AG10803 (cell line): ENCODE measurements around the gene PRRC2A.

ENCODE experiments used
- DNase-seq: peaks from one replicate; pipeline ENCODE4 v3.0.0; 2010; ENCODE audit warnings: low read depth
- H3K4me3 ChIP-seq: 2 replicates; pipeline ENCODE4 v1.5.1; 2011; ENCODE audit warnings: mild to moderate bottlenecking, low read length, control low read depth
- CTCF ChIP-seq: conservative IDR thresholded peaks from 2 replicates; pipeline ENCODE4 v1.5.1; 2011; ENCODE audit warnings: mild to moderate bottlenecking, low read length, control low read depth, inconsistent platforms

The PRRC2A gene

GRCh38 chr6:31627690-31628287 is 7.3 kb downstream of the PRRC2A start:
- H3K4me3 ChIP-seq: no peak overlapping the region
- no peak for TF ChIP-seq CTCF
- no peak for DNase-seq

DNA sequence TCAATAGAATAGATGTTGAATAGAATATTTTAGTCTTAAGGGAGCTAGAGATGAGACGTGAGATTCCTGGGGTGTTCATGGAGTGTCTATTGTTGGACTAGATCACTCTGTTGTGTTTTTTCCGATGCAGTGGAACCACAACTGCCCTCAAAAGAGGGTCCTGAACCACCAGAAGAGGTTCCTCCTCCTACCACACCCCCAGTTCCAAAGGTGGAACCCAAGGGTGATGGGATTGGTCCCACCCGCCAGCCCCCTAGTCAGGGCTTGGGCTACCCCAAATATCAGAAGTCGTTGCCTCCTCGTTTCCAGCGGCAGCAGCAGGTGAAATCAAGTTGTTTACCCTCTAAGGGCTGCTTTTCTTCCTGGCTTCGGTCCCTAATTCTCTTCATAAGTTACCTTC is 8.5 kb downstream of the PRRC2A start:
- no peak overlapping the region for H3K4me3 ChIP-seq
- no peak for DNase-seq
- no peak for TF ChIP-seq CTCF

DNA sequence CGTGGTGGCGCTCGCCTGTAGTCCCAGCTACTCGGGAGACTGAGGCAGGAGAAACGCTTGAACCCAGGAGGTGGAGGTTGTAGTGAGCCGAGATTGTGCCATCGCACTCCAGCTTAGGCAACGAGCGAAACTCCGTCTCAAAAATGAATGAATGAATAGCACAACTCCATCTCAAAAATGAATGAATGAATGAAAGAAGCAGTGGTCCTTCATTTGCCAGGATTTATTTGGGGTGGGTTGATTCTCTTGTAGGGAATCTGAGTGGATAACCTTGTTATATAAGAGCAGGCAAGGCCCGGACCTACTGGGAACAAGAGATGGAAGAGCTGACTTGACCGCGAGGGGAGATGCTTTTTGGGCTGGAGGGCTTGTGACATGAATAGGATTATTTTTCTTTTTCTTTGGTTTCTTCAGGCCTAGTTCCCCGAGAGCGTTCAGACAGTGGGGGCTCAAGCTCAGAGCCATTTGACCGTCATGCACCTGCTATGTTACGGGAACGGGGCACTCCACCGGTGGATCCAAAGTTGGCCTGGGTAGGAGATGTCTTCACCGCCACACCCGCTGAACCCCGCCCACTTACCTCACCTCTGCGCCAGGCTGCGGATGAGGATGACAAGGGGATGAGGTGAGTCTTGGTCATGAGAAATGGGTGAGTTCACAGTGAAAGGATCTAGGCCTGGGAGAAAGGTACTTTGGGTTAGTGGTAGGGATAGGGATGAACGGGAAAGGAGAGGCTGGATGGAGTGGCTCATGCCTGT is 9.8 kb downstream of the PRRC2A start:
- DNase-seq: no peak
- H3K4me3 ChIP-seq: no peak overlapping the region
- TF ChIP-seq CTCF: no peak

GRCh38 chr6:31631209-31631608 is 10.7 kb downstream of the PRRC2A start:
- TF ChIP-seq CTCF: no peak
- no peak for DNase-seq
- H3K4me3 ChIP-seq: no peak overlapping the region

GRCh38 chr6:31631681-31632278 is 11.3 kb downstream of the PRRC2A start:
- no peak overlapping the region for H3K4me3 ChIP-seq
- no peak for TF ChIP-seq CTCF
- no peak for DNase-seq

DNA sequence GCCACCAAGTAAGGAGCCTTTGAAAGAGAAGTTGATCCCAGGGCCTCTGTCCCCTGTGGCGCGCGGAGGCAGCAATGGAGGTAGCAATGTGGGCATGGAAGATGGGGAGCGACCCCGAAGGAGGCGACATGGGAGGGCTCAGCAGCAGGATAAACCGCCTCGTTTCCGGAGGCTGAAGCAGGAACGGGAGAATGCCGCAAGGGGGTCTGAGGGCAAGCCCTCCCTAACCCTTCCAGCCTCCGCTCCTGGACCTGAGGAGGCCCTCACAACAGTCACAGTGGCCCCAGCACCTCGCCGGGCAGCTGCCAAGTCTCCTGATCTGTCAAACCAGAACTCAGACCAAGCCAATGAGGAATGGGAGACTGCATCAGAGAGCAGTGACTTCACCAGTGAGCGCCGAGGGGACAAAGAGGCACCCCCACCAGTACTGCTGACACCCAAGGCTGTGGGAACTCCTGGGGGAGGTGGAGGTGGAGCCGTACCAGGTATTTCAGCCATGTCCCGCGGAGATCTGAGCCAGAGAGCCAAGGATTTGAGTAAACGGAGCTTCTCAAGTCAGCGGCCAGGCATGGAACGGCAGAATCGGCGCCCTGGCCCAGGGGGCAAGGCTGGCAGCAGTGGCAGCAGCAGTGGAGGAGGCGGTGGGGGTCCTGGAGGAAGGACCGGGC is 11.9 kb downstream of the PRRC2A start:
- no peak for TF ChIP-seq CTCF

DNA sequence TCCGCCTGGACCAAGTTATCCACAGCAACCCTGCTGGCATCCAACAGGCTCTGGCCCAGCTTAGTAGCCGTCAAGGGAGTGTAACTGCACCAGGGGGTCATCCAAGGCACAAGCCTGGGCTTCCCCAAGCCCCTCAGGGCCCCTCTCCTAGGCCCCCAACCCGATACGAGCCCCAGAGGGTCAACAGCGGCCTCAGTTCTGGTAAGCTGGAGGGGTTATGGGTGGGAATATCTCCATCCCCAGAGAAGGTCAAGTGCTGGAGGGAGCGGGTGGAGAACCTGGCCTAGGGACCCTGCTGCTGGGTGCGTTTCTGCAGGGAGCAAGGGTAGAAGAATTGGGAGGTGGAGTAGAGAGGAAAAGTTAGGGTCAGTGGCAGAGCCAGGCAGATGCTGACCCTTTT is 12.9 kb downstream of the PRRC2A start:
- no peak for DNase-seq
- no peak overlapping the region for H3K4me3 ChIP-seq
- TF ChIP-seq CTCF: no peak

More for the DNA sequence above, 11.9 kb downstream of the PRRC2A start:
- no peak overlapping the region for H3K4me3 ChIP-seq
- no peak for DNase-seq
